ENCODE results near the gene LRRN2. TPM values are rescaled to one million over a fixed set of nuclear protein-coding genes. Genes with fewer than 3 reads are reported as not detected.
"Not testable (repeated sequence)": the region's sequence is repeated elsewhere in the genome, so short reads cannot be mapped to it uniquely, and the experiment has no call there.

Gene LRRN2
- total and polyA plus RNA-seq, 11 donors = 0.65 to 4.2 (median 1.5) TPM

GRCh38 chr1:204695692-204696091, 10.2 kb upstream of the LRRN2 start:
- H3K4me1 ChIP-seq = no peaks in the 10 kb centered on the region
- intact Hi-C loops (cut with DNase I) = no loop called here
- TF ChIP-seq, protein P1, sequence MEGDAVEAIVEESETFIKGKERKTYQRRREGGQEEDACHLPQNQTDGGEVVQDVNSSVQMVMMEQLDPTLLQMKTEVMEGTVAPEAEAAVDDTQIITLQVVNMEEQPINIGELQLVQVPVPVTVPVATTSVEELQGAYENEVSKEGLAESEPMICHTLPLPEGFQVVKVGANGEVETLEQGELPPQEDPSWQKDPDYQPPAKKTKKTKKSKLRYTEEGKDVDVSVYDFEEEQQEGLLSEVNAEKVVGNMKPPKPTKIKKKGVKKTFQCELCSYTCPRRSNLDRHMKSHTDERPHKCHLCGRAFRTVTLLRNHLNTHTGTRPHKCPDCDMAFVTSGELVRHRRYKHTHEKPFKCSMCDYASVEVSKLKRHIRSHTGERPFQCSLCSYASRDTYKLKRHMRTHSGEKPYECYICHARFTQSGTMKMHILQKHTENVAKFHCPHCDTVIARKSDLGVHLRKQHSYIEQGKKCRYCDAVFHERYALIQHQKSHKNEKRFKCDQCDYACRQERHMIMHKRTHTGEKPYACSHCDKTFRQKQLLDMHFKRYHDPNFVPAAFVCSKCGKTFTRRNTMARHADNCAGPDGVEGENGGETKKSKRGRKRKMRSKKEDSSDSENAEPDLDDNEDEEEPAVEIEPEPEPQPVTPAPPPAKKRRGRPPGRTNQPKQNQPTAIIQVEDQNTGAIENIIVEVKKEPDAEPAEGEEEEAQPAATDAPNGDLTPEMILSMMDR (IDR thresholded peaks at IDR 0.05) = no peak
- TF ChIP-seq POLR2A (IDR thresholded peaks at IDR 0.05) = no peak
- no peak overlapping the region for H3K4me3 ChIP-seq
- H3K36me3 ChIP-seq = no peaks in the 10 kb centered on the region
- DNase-seq (no peak), ATAC-seq (no peak)
- 80 to 95% (median 83%) methylated on average over 5 of the region's 5 CpGs for WGBS, 4 donors
- peaks cover 0 to 7% (median 0%) of the 10 kb centered on the region in 9 donors for H3K27me3 ChIP-seq
- H3K9me3 ChIP-seq = no peaks in the 10 kb centered on the region
- no peak overlapping the region for H3K27ac ChIP-seq

DNA sequence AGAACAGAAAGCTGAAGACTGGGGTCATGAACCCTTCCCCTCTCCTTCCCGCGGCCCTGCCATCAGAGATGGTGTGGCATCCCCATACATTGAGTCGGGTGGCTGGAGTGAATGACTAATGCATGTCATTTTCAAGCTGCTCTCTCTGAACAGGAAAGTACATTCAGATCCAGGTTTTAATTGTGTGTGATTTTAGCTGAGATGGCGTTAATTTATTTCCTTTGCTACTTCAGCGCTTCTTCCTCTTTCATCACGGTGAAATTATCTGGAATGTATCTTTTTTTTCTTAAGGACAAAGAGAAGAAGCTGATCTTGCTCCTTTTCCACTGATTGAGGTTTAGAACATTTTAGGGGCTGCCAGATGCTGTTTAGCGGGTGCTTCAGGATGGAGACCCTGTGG, 8.6 kb upstream of the LRRN2 start:
- TF ChIP-seq, protein P1 (IDR thresholded peaks at IDR 0.05) = no peak
- TF ChIP-seq POLR2A (IDR thresholded peaks at IDR 0.05) = no peak
- ATAC-seq = no peak
- H3K27me3 ChIP-seq = peaks cover 0 to 7% (median 0%) of the 10 kb centered on the region in 9 donors

GRCh38 chr1:204692841-204693356, 7.4 kb upstream of the LRRN2 start:
- no peak for DNase-seq
- Histone ChIP-seq H3K36me3 (no peaks in the 10 kb centered on the region), H3K4me3 (no peak overlapping the region), H3K27ac (no peak overlapping the region), H3K9me3 (no peaks in the 10 kb centered on the region), H3K27me3 (peaks cover 0 to 10% (median 4%) of the 10 kb centered on the region in 9 donors), H3K4me1 (no peaks in the 10 kb centered on the region)
- ATAC-seq = no peak
- intact Hi-C loops (cut with DNase I) = no loop called here
- 60 to 68% (median 65%) methylated on average over 7 of the region's 7 CpGs for WGBS, 4 donors
- TF ChIP-seq, protein P1 (IDR thresholded peaks at IDR 0.05) = no peak
- no peak for TF ChIP-seq POLR2A (IDR thresholded peaks at IDR 0.05)

More for the DNA sequence above, 8.6 kb upstream of the LRRN2 start:
- Histone ChIP-seq H3K27ac (no peak overlapping the region), H3K9me3 (no peaks in the 10 kb centered on the region), H3K4me3 (no peak overlapping the region), H3K4me1 (no peaks in the 10 kb centered on the region), H3K36me3 (no peaks in the 10 kb centered on the region)
- intact Hi-C loops (cut with DNase I) = no loop called here
- WGBS, 4 donors = 68 to 77% (median 76%) methylated on average over 7 of the region's 7 CpGs
- DNase-seq = no peak

DNA sequence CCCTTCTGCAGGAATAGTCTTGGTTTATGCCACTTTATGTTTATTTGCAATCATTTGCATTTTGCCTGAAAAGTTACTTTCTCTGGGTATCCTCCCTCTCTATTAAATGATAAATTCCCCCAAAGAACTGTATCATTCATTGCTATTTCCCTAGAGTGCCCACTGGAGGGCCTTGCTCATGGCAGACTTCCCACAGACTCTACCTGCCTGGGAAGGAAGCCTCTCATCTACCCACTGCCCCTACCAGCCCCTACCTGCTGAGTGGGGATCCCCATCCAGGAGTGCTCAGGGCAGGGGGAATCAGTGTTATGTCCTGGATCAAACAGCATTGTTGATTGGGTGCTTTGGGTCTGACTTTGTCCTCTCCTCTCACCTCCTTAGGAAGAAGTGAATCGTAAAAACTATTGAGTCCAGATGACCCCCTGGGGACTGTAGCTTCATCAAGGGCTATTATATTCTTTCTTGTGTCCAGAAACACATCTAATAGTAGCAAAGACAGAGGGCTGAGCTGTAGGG, 6.8 kb upstream of the LRRN2 start:
- Histone ChIP-seq H3K4me1 (no peaks in the 10 kb centered on the region), H3K9me3 (no peaks in the 10 kb centered on the region), H3K27me3 (peaks cover 0 to 12% (median 4%) of the 10 kb centered on the region in 9 donors), H3K4me3 (no peak overlapping the region), H3K36me3 (no peaks in the 10 kb centered on the region), H3K27ac (no peak overlapping the region)
- no peak for ATAC-seq
- TF ChIP-seq, protein P1 (IDR thresholded peaks at IDR 0.05) = no peak
- TF ChIP-seq POLR2A (IDR thresholded peaks at IDR 0.05) = no peak
- WGBS, 4 donors = 45 to 90% (median 78%) methylated on average over 1 of the region's 1 CpG
- DNase-seq = no peak
- intact Hi-C loops (cut with DNase I) = no loop called here

GRCh38 chr1:204691328-204691730, 5.8 kb upstream of the LRRN2 start:
- ATAC-seq; DNase-seq; H3K4me1 ChIP-seq; H3K9me3 ChIP-seq; H3K27ac ChIP-seq; H3K36me3 ChIP-seq; H3K4me3 ChIP-seq; intact Hi-C loops (cut with DNase I): not testable (repeated sequence)
- peaks cover 0 to 19% (median 4%) of the 10 kb centered on the region in 9 donors for H3K27me3 ChIP-seq
- WGBS, 4 donors = 83 to 87% (median 87%) methylated on average over 6 of the region's 6 CpGs
